CD4-positive, alpha-beta T cell treated with Interleukin-10 for 1 hour (primary cell): Measurements from ENCODE around the gene SCN2B.
"Not testable (repeated sequence)": the region's sequence is repeated elsewhere in the genome, so short reads cannot be mapped to it uniquely, and the experiment has no call there.

Experiments
- DNase-seq: peaks from one replicate; pipeline ENCODE4 v3.0.0-alpha.2; 2020

The SCN2B gene

DNA sequence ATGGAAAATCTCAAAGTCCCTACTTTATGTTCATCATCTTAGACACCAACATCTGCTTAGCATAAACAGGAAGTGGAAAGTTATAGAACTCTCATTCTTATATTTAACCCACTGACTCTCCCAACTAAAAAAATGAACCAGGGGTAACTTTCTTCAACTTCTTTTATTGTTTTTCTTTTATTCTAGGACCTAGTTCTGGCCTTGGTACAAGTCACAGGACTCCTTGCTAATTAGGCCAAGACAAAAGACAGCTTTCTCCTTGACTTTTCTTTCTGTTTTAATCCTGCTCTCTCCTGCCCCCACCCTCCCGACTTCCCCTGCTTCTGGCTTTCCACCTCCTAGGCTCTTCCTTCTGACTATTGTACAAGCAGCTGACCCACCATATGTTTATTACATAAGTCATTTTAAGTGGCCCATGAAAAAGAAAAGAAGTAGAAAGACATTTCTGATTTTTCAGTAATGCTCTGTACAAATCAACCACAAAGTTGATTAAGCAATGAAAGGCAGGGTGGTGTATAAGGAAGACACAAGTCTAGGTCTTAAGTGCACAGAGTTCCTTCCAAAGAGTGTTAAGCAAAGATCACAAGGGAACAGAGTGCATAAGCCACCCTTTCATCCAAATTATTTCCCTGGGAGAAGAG, 30.1 kb upstream of the SCN2B start:
- no peak for DNase-seq

DNA sequence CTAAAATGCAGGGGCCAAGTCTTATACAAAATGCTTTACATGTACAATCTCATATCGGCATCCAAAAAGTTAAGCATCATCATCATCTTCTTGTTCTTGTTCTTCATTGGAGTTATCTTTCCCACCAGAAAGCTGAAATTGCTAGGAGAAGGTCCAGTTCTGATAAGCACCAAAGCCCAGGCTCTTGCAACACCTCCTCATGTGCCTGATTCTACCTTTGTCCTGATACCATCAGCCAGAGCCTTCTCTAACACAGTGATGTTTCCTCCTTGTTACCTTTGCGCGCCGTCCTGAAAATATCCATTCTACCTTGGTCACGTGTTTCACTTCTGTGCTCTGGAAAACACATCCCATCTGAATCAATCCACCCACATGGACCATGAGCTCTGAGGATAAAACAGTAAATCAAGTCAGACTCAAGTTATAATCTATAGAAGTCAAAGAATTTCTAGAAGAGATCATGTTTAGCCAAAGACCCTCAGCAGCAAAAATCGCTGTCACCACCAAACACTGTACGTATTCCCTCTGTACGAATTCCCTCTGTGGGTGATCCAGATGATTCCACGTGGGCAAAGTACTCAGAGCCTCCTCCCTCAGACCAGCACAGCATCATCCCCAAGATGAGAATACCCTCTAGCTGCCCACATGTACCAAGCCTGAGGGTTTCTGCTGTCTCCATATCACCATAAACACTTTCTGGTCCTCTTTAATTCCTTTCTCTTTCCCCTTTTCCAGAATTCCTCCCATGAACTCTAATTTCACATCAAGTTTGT, 29.4 kb upstream of the SCN2B start:
- no peak for DNase-seq

DNA sequence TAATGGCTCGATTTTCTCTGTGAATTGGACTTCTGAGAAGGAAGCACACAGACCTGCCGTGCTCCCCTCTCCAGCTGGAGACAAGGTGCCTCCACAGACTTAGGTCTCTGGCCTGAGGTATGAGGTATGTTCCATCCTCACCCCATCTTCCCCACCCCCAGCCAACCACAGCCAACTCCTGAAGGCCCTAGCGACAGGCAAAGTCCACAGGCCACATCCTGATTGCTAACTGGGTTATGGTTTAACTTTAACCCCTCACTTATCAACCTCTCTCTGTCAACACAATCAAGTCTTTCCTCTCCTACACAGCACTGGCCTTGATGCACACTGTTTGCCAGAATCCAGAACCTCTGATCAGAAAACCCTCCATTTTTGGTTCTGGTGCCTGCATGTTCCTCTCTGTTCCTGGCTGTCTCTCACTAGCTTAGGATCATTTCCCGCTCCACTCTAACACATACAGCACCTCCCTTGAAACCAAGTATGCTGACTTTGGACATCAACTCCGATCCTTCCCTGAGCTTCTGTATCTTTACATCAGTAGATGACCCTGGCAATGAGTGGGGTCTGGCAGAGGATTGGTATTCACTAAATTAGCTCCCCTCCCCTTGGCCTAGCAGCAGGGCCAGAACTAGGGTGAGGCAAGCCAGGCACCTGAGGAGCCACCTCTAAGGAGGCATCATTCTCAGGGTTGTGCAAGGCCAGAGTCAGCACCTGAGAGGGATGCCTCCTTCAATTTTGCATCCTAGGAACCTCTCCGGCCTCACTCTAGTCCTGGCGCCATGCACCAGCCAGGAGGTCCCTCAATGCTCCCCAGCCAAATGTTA, 26.4 kb upstream of the SCN2B start:
- DNase-seq: peak; percentile 68

DNA sequence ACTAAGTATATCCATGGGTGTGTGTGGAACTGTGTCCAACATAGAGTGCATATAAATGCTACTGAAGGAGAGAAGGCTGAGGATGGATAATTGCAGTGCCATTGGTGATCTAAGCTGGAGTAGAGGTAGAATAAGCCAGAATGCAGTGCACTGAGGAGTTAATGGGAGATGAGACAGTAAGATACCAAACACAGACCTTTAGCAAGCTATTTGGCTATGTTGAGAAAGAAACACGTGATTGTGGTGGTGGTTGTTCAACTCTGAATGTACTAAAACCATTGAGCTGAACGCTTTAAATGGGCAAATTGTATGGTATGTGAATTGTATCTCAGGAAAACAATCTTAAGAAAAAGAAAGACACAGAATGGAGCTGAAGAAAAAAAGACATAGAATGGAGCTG, 25.5 kb upstream of the SCN2B start:
- no peak for DNase-seq

DNA sequence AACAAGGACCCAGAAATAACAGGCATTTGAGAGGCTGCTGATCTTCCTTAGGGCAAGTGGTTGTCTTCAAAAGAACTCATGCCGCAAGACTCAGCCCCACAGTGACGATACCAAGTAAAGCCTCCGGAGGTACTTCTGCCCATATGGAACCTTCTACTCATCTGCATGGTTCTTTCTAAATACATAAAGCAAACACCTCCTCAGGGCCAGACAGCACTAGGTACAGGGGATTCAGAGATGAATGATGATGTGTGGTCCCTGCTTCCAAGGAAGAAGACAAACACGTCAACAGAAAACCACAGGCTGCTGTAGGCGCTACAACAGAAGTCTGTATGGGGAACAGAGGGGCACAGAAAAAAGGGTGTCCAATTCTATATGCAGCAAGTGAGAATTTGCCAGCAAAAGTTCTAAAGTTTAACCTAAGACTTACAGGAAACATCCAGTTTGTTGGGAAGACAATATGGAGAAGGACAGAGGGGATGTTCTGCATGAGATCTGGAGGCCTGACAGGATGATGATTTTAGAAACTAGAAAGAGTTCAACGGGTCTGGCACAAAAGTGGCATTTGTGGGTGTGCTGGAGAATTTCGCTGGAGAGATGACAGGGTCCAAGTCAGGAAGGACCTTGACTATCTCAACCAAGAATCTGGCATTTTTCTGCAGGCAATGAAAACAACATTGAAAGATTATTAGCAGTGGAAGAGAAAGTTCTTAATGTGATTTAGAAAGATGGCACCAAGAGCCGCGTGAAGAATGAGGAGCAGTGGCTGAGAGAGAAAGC, 24.7 kb upstream of the SCN2B start:
- peak; percentile 33 for DNase-seq

DNA sequence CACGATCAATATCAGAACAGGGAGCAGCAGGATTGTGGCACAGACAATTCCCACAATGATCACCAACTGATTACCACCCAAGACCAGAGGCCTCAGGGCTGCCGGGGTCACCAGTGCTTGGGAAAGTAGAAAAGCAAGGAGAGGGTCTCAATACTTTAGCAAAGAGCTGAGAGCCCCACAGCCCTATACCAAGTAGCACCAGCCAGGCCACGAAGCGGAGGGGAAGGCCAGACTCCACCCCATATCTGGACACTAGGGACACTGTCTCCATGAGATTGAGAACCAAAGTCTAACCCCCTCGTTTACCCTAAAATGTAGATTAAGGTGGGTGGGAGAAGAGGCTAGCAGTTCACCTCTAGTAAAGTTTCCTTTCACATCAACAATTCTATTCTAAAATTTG, 24.1 kb upstream of the SCN2B start:
- DNase-seq: no peak

DNA sequence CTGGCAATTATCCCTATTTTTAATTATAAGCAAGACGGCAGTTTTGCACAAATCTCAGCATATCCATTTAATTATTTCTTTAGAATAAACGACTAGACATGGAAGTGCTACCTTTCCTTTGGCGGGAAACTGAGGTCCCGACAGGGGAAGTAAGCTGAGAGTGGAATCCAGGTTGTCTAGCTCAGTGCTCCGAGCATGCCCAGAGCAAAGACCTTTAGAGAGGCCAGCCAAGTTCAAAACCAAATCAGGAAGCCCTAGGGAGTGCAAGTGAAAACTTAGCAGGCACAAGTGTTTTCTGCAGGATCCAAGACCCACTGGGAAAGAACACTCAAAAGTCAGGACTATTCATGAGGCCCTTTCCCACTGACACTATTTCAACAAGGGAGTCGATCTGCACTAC, 22.7 kb upstream of the SCN2B start:
- no peak for DNase-seq

DNA sequence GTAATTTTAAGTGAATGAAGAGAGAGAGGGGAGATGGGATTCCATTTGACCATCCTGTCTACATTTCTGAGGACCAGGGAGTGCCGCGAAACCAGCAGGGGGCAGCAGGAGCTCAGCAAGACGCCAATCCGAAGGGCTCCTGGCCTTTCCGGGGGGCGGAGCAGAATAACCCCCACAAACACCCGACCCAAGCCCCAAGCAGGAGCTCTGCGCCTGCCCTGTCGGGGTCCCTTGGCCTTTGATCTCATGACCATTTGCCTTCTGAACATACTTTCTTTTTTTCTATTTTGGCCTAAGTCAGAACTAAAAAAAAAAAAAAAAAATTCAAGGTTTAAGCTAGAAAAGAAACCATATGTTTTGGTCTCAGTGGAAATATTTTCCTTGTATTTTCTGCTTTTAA, 21.9 kb upstream of the SCN2B start:
- peak; percentile 83 for DNase-seq

DNA sequence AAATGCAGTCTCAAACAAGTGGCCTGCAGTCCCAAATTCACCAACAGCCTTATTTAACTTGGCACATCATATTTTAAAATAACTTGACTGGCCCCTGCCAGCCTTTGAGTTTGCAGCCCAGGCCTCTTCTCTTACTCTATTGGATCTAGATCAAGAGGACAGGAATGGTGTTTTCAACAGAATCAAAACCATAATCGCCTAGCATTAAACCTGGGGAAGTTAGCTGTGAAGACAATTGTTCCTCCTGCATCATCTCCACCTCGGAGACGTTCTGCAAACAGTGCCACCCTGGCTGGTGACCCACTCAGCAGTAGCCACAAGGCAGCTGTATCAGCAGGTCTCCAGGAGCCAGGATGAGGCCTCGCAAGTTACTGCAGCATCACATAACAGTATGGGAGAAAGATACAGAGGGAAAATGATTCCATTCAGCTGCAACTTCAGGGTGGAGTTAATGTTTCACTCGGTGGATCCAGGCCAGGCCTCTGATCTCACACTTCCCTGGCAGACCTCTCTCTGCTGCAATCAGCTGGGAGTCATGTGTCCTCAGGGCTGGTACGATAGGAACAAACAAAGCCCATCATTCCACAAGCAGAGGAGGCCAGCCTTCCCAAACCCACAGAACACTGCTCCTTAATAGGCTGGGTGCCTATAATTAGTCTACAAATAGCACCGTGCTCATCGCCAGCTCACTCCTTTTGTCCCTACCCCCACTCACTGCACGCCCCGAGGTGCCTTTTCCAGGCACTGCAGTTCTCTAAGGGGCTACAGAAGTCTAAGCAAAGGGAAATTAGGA, 18.6 kb upstream of the SCN2B start:
- DNase-seq: no peak

DNA sequence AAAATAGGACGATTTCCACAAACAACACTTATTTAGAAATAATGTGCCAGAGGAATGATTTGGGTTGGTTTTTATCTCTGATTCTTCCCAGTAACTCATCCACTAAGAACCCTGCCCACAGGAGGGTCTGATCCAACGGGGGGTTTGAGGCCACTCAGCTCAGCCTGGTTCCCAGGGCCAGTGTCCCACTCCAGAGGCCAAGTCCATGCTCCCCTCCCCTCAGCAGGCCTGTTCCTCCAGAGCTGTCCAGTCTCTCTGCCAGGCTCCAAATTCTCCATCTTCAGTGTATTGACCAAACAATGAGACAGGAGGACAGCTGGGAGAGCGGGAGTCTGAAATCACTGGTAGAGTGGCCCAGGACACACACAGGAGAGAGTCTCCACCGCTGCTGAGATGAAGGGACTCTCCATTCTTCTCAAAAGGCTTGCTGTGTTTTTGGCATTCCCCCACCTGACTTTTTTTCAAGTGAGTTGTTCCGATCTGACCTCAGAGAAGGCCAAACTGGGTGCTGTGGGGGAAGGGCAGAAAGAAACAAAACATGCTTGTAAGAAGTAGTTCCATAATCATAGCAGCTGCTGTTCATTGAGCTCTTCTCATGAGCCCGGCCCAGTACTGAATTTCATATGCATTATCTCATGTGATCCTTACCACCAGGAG, 17.6 kb upstream of the SCN2B start:
- DNase-seq: no peak

DNA sequence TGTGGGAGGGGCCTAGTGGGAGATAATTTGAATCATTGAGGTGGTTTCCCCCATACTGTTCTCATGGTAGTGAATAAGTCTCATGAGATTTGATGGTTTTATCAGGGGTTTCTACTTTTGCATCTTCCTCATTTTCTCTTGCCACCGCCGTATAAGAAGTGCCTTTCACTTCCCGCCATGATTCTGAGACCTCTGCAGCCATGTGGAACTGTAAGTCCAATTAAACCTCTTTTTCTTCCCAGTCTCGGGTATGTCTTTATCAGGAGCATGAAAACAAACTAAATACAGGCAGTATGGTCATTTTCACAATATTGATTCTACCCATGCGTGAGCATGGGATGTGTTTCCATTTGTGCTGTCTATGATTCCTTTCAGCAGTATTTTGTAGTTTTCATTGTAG, 16.4 kb upstream of the SCN2B start:
- not testable (repeated sequence) for DNase-seq

DNA sequence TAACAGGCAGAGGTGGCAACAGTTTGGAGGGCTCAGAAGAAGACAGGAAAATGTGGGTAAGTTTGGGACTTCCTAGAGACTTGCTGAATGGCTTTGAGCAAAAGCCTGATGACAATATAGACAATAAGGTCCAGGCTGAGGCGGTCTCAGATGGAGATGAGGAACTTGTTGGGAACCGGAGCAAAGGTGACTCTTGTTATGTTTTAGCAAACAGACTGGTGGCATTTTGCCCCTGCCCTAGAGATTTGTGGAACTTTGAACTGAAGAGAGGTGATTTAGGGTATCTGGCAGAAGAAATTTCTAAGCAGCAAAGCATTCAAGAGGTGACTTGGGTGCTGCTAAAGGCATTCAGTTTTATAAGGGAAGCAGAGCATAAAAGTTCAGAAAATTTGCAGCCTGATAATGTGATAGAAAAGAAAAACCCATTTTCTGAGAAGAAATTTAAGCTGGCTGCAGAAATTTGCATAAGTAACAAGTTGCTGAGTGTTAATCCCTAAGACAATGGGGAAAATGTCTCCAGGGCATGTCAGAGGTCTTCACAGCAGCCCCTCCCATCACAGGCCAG, 14.6 kb upstream of the SCN2B start:
- DNase-seq: not testable (repeated sequence)

DNA sequence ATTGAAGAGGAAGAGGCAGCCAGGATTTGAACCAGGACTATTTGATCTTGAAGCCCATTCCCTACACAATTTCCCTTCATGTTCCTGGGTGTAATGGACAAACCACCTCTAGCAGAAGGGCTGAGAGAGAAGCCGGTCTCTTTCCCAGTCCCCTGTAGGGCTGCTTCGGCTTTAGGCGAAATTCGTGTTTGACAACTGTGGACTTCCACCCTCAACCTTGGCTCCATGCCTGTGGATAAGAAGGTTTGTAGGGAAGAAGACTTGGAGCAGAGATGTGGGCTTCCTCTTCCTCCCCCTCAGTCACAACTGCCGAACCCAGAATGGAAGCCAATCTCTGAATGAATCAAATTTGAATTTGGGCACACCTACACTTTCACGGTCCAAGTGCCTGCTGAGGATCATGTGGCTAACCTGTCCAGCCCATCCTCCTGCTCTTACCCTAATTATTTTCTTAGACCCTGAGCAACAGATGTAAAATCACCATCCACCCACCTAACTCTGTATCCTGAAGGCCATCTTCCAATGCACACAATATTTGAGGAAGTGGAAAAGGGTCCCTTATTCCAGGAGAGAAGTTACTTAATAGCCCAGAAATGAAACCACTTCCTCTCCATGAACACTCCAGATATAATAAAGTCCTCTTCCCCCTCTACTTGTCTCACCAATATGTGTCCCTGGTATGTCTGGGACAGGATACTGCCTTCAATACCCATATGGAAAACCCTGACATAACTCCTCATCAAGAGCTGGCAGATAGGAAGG, 10.1 kb upstream of the SCN2B start:
- DNase-seq: no peak

DNA sequence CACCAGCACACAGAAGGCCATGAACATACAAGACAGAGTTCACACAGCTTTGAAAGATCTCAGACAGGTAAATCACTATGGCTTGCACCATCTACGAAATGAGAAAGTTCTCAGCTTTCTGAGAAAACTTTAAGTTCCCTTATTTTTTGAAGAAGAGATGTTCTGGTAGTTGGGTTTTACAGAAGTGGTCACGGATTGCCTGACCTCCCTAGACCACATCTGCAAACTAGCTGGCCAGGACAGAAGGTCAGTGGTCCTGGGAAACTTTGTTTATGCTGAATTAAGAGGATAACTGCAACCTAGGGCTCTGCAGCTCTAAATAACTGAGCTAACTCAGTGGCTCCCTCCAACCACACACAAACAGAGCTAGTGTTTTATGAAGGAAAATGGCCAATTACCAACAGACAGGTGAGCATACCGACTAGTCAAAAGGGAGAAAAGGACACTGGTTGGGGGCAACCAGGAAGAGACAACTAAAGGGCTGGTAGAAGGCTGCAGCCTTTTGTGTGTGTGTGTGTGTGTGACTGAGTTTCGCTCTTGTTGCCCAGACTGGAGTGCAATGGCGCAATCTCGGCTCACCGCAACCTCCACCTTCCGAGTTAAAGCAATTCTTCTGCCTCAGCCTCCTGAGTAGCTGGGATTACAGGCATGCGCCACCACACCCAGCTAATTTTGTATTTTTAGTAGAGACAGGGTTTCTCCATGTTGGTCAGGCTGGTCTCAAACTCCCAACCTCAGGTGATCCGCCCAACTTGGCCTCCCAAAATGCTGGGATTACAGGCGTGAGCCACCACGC, 8.5 kb upstream of the SCN2B start:
- no peak for DNase-seq

DNA sequence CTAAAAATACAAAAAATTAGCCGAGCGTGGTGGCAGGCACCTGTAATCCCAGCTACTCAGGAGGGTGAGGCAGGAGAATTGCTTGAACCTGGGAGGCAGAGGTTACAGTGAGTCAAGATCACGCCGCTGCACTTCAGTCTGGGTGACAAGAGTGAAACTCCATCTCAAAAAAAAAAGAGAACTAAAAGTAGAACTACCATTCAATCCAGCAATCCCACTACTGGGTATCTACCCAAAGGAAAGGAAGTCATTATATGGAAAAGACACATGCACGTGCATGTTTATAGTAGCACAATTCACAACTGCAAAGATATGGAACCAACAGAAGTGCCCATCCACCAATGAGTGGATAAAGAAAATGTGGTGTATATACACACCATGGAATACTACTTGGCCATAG, 7.3 kb upstream of the SCN2B start:
- not testable (repeated sequence) for DNase-seq

DNA sequence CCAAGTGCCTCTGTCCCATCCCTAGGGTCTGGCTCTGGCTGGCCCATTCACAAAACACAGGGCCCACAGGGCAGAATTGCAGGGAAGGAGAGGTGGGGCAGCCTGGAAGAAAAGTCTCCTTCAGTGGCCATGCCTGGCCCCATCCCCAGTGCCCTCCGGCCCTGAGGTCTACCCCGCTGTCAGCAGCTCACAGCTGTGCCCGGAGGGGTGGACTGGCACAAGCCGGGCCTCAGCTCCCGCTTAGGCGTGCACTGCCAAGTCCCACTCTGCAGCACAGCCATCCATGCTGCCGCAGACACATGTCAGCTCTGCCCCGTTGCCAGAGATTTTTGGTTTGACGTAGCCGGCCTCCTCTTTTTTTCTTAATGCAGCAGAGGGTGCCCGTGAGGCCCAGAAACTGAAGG, 3.9 kb upstream of the SCN2B start:
- DNase-seq: no peak

DNA sequence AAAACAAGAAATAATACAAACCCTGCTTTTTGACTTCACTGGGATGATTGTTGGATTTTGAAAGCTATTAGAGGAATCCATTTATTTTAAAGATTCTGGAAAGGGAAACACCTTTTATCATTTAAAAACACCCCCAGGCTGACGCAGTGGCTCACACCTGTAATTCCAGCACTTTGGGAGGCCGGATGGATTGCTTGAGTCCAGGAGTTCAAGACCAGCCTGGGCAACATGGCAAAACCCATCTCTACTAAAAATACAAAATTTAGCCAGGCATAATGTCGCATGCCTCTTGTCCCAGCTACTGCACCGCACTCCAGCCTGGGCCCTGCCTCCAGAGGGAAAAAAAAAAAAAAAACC, 317 bp upstream of the SCN2B start:
- no peak for DNase-seq

DNA sequence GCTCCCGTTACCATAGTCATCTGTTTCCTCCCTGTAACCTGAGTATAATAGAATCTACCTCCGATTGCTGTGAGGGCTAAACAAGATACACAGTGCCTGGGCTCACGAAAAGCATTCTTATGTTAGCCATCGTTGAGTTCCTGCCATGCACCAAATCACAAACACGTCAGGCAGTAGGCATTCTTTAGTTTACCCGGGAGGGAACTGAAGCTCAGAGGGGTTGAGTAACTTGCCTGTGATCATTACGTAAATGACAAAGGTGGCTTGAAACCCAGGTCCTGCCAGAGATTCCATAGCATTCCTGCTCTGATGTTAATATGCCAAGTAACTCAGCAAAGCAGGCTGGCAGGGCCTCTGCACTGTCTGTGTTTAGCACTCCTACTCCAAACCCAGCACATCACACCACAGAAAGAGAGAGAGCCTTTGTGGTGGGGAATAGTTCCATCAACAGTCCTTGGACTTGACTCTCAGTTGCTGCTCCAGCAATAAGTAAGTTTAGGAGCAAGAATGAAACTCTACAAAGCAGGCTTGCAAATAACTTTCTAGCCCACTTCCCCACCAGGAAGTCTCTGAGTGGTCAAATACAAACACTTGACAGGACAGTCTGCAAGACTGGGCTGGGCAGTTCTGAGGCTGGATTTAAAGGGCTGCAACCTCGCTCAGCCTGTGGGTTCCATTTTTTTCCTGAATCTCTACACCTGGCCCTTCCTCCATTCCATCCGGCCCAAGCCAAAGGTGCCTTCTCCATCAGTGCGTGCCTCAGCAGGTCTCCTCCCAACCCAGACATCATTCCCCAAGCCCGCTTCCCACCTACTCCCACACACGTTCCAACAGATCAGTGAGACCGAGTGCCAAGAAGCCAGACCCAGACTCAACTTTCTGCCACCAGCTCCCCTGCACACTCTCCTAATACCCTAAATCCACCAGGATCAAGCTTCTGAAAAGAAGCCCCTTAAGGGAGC, 1.1 kb downstream of the SCN2B start:
- DNase-seq: no peak
